ENCODE measurements around the gene TMEM129. TPM values are rescaled to one million over a fixed set of nuclear protein-coding genes. Genes with fewer than 3 reads are reported as not detected.

The TMEM129 gene
- total and polyA plus RNA-seq, 8 donors, result 24.3 to 41.1 (median 29.0) TPM

DNA sequence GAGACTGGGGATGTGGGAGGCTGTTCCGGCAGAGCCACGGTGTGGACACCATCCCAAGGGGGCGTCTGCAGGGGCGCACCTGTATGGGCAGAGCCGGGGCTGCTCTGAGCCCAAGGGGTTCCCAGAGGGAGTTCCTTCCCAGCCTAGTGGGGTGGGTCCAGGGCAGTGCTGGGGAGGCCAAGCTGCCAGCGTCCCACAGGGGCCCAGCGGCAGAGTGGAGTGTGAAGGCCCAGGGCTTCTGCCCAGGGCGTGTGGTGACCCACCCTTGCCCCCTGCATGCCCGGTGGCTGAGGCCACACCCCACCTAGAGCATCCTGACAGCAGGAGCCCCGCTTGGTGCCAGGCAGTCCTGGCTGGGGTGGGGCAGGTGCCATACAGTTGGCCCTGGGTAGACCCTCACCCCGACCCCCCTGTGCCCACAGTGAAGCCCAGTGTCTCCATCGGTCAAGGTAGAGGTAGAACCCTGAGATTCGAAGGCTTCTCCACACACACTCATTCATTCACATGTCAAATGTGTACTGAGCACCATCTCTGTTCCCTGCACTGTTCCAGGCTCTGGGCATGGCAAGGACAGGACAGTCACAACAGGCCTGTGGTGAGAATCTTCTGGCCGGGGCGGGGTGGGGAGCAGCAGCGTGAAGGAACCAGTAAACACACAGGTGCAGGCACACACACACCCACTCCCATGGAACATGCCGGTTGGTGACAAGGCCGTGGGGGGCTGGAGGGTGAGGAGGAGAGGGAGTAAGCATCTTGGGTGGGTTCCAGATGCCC is 29.4 kb upstream of the TMEM129 start:
- no peak for TF ChIP-seq CTCF (IDR thresholded peaks at IDR 0.05)
- ATAC-seq (no peak), DNase-seq (no peak)
- H3K27ac ChIP-seq, result no peak overlapping the region
- intact Hi-C loops (cut with DNase I), result no loop called here
- peaks cover 0 to 19% of the 10 kb centered on the region in 2 donors for H3K27me3 ChIP-seq
- H3K36me3 ChIP-seq, result no peaks in the 10 kb centered on the region
- no peak overlapping the region for H3K4me3 ChIP-seq
- no peaks in the 10 kb centered on the region for H3K9me3 ChIP-seq
- H3K4me1 ChIP-seq, result peaks cover 13 to 28% of the 10 kb centered on the region in 2 donors

DNA sequence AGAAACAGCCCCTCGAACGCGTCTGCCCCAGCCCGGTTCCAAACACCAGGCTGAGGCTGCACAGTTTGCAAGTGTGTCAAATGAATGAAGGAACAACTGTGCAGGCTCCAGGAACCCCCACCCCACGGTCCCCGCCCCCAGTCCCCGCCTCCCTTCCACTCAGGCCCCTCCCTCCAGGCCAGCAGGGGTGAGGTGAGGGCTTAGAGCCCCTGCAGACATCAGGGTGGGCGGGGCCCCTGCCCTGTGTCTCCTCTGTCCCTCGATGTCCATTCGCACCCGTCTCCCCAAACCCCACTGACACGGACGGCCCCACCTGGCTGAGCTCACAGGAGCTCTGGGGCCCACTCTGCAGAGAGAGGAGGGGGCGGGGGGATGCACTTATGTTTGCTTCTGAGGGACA is 28.7 kb upstream of the TMEM129 start:
- Histone ChIP-seq H3K27ac (no peak overlapping the region), H3K4me1 (peaks cover 13 to 28% of the 10 kb centered on the region in 2 donors), H3K36me3 (peaks cover 0 to 5% of the 10 kb centered on the region in 2 donors), H3K9me3 (no peaks in the 10 kb centered on the region), H3K4me3 (no peak overlapping the region), H3K27me3 (peaks cover 0 to 19% of the 10 kb centered on the region in 2 donors)
- no peak for TF ChIP-seq CTCF (IDR thresholded peaks at IDR 0.05)
- no peak for DNase-seq
- intact Hi-C loops (cut with DNase I), result loop anchor here in 1 of 2 donors (2.0 to 10.0 kb wide), 2 partner anchors 61 to 145 kb away; no protein-coding TSS in a partner anchor
- ATAC-seq, result no peak

GRCh38 chr4:1749370-1749769 is 28.2 kb upstream of the TMEM129 start:
- Histone ChIP-seq H3K27ac (no peak overlapping the region), H3K27me3 (peaks cover 0 to 19% of the 10 kb centered on the region in 2 donors), H3K4me1 (peaks cover 13 to 28% of the 10 kb centered on the region in 2 donors), H3K4me3 (no peak overlapping the region), H3K9me3 (no peaks in the 10 kb centered on the region), H3K36me3 (peaks cover 0 to 10% of the 10 kb centered on the region in 2 donors)
- no peak for TF ChIP-seq CTCF (IDR thresholded peaks at IDR 0.05)
- DNase-seq, result no peak
- no peak for ATAC-seq
- intact Hi-C loops (cut with DNase I), result loop anchor here in 1 of 2 donors (2.0 to 10.0 kb wide), 2 partner anchors 61 to 145 kb away; no protein-coding TSS in a partner anchor

GRCh38 chr4:1748465-1748995 is 27.4 kb upstream of the TMEM129 start:
- Histone ChIP-seq H3K27me3 (peaks cover 0 to 19% of the 10 kb centered on the region in 2 donors), H3K4me1 (peaks cover 13 to 24% of the 10 kb centered on the region in 2 donors), H3K27ac (no peak overlapping the region), H3K4me3 (no peak overlapping the region), H3K36me3 (peaks cover 0 to 18% of the 10 kb centered on the region in 2 donors), H3K9me3 (no peaks in the 10 kb centered on the region)
- peak; percentile 58 for ATAC-seq
- peak; percentile 67 to 77 for TF ChIP-seq CTCF (IDR thresholded peaks at IDR 0.05)
- intact Hi-C loops (cut with DNase I), result loop anchor here in 1 of 2 donors (2.0 to 10.0 kb wide), 2 partner anchors 62 to 146 kb away; no protein-coding TSS in a partner anchor
- peak; percentile 62 to 92 (median 76) for DNase-seq

- ATAC-seq, result no peak
- Histone ChIP-seq H3K4me1 (peaks cover 7 to 15% of the 10 kb centered on the region in 2 donors), H3K4me3 (no peak overlapping the region), H3K36me3 (peaks cover 0 to 28% of the 10 kb centered on the region in 2 donors), H3K9me3 (no peaks in the 10 kb centered on the region), H3K27me3 (peaks cover 0 to 19% of the 10 kb centered on the region in 2 donors), H3K27ac (no peak overlapping the region)
- intact Hi-C loops (cut with DNase I), result loop anchor here in 1 of 2 donors (10.0 kb wide), 1 partner anchor 147 kb away; no protein-coding TSS in a partner anchor
- no peak for DNase-seq
- TF ChIP-seq CTCF (IDR thresholded peaks at IDR 0.05), result no peak
Measured at GRCh38 chr4:1747603-1747967, 26.5 kb upstream of the TMEM129 start.

Measured in left lung (tissue), 10 donors.